Activated B cell treated with CpG ODN at 0.5 μM for 24 hours (primary cell): Measurements from ENCODE around the gene C2. TPM values are rescaled to one million over a fixed set of nuclear protein-coding genes. Genes with fewer than 3 reads are reported as not detected.
"Not testable (repeated sequence)": the region's sequence is repeated elsewhere in the genome, so short reads cannot be mapped to it uniquely, and the experiment has no call there.

Experiments
- ATAC-seq: fragments of 200-7000 bp; cut with Tn5 transposase; one replicate; pipeline ENCODE4 v1.10.0; 2021; ENCODE audit warnings: low read depth, mild to moderate bottlenecking, moderate library complexity
- CTCF ChIA-PET: fragments of 350-600 bp; sonication (Branson Sonifier 250); formaldehyde crosslinking; loops from one replicate; lab custom pipeline; 2021; ENCODE audit warnings: antibody characterized with exemption; lab: Charles Lee
- POLR2A ChIA-PET: fragments of 350-600 bp; sonication (Branson Sonifier 250); formaldehyde crosslinking; loops from one replicate; lab custom pipeline; 2021; ENCODE audit warnings: antibody characterized with exemption; lab: Charles Lee
- DNase-seq: peaks from one replicate; pipeline ENCODE4 v3.0.0; 2022
- H3K27ac Mint-ChIP-seq: one replicate; pipeline ENCODE4 v1.8.0; 2020; ENCODE audit warnings: mixed read lengths
- H3K27me3 Mint-ChIP-seq: one replicate; pipeline ENCODE4 v1.8.0; 2021; ENCODE audit warnings: mixed read lengths
- H3K36me3 Mint-ChIP-seq: one replicate; pipeline ENCODE4 v1.8.0; 2021; ENCODE audit warnings: low read depth, mixed read lengths
- H3K4me1 Mint-ChIP-seq: one replicate; pipeline ENCODE4 v1.8.0; 2021; ENCODE audit warnings: mixed read lengths
- H3K4me3 Mint-ChIP-seq: one replicate; pipeline ENCODE4 v1.8.0; 2020; ENCODE audit warnings: mild to moderate bottlenecking, mixed read lengths
- H3K9me3 Mint-ChIP-seq: one replicate; pipeline ENCODE4 v1.8.0; 2020; ENCODE audit warnings: mixed read lengths
- CTCF ChIP-seq: fragments of 200-600 bp; IDR thresholded peaks from one replicate; pipeline ENCODE4 v1.8.0; 2022; ENCODE audit warnings: antibody characterized with exemption, mild to moderate bottlenecking
- intact Hi-C: fragments of 100-400 bp; cut with micrococcal nuclease; formaldehyde crosslinking; loops from one replicate; pipeline ENCODE4 v1.15.1; 2024
- total RNA-seq: library from RNA; stranded (reverse); gene quantifications from 2 replicates; pipeline ENCODE4 v1.2.3, GENCODE V29; 2022

C2 gene
- total RNA-seq, 1 donor from 2014 or later: 0.95 TPM

- Mint-ChIP-seq H3K9me3 (no peaks in the 10 kb centered on the region), H3K4me1 (peaks cover 16% of the 10 kb centered on the region), H3K27me3 (peaks cover 3% of the 10 kb centered on the region), H3K27ac (no peak overlapping the region), H3K36me3 (no peaks in the 10 kb centered on the region), H3K4me3 (no peak overlapping the region)
- DNase-seq (no peak), ATAC-seq (no peak)
- TF ChIP-seq CTCF: no peak
- ChIA-PET POLR2A (interaction anchor here (0.5 to 0.9 kb wide), 6 partner anchors 11 to 1379 kb away, joined by 3 to 6 read pairs (median 4); partner anchors contain the start of gene ABHD16A), CTCF (no interaction called here)
- intact Hi-C loops: no loop called here
Observed at GRCh38 chr6:31907158-31907813, 20.2 kb upstream of the C2 start.

GRCh38 chr6:31908255-31908654, 19.3 kb upstream of the C2 start:
- DNase-seq, H3K27ac Mint-ChIP-seq, H3K4me1 Mint-ChIP-seq, H3K27me3 Mint-ChIP-seq, ATAC-seq, intact Hi-C loops, H3K9me3 Mint-ChIP-seq, H3K36me3 Mint-ChIP-seq, H3K4me3 Mint-ChIP-seq, CTCF ChIA-PET: not testable (repeated sequence)
- POLR2A ChIA-PET: interaction anchor here (0.6 to 1.5 kb wide), 4 partner anchors 10 to 576 kb away, joined by 3 to 8 read pairs (median 4); partner anchors contain the start of gene EHMT2

- no peaks in the 10 kb centered on the region for H3K36me3 Mint-ChIP-seq
- ChIA-PET POLR2A (interaction anchor here (1.5 kb wide), 1 partner anchor 11 kb away, joined by 8 read pairs; the partner anchor contains the start of gene EHMT2), CTCF (interaction anchor here (0.8 kb wide), 1 partner anchor 44 kb away, joined by 3 read pairs; no protein-coding TSS in a partner anchor)
- peaks cover 4% of the 10 kb centered on the region for H3K27me3 Mint-ChIP-seq
- intact Hi-C loops: no loop called here
- H3K27ac Mint-ChIP-seq: no peak overlapping the region
- no peaks in the 10 kb centered on the region for H3K9me3 Mint-ChIP-seq
- H3K4me3 Mint-ChIP-seq: no peak overlapping the region
- no peak for DNase-seq
- no peak for TF ChIP-seq CTCF
- peak; percentile 49 for ATAC-seq
- peaks cover 8% of the 10 kb centered on the region for H3K4me1 Mint-ChIP-seq
Observed at GRCh38 chr6:31908791-31909190, 18.7 kb upstream of the C2 start.

- ATAC-seq, DNase-seq, H3K27me3 Mint-ChIP-seq, H3K9me3 Mint-ChIP-seq, H3K4me1 Mint-ChIP-seq, H3K27ac Mint-ChIP-seq, H3K36me3 Mint-ChIP-seq, H3K4me3 Mint-ChIP-seq, intact Hi-C loops: not testable (repeated sequence)
- CTCF ChIA-PET: interaction anchor here (0.8 kb wide), 1 partner anchor 43 kb away, joined by 3 read pairs; no protein-coding TSS in a partner anchor
- POLR2A ChIA-PET: interaction anchor here (0.7 to 1.5 kb wide), 2 partner anchors 11 to 46 kb away, joined by 4 to 8 read pairs; partner anchors contain the start of gene EHMT2
Observed at GRCh38 chr6:31909298-31909697, 18.2 kb upstream of the C2 start.

GRCh38 chr6:31911826-31912585, 15.5 kb upstream of the C2 start:
- CTCF ChIA-PET: interaction anchor here (0.6 kb wide), 1 partner anchor 55 kb away, joined by 3 read pairs; no protein-coding TSS in a partner anchor
- ATAC-seq (no peak), DNase-seq (no peak)
- H3K4me3 Mint-ChIP-seq: no peak overlapping the region
- no peak overlapping the region for H3K27ac Mint-ChIP-seq
- TF ChIP-seq CTCF: no peak
- H3K36me3 Mint-ChIP-seq: no peaks in the 10 kb centered on the region
- peaks cover 4% of the 10 kb centered on the region for H3K27me3 Mint-ChIP-seq
- intact Hi-C loops: no loop called here
- POLR2A ChIA-PET: no interaction called here
- peaks cover 8% of the 10 kb centered on the region for H3K4me1 Mint-ChIP-seq
- no peaks in the 10 kb centered on the region for H3K9me3 Mint-ChIP-seq

- DNase-seq (no peak), ATAC-seq (no peak)
- no peak overlapping the region for H3K27ac Mint-ChIP-seq
- intact Hi-C loops: no loop called here
- H3K36me3 Mint-ChIP-seq: no peaks in the 10 kb centered on the region
- TF ChIP-seq CTCF: no peak
- H3K4me3 Mint-ChIP-seq: no peak overlapping the region
- peaks cover 2% of the 10 kb centered on the region for H3K4me1 Mint-ChIP-seq
- no peaks in the 10 kb centered on the region for H3K9me3 Mint-ChIP-seq
- H3K27me3 Mint-ChIP-seq: peaks cover 3% of the 10 kb centered on the region
- CTCF ChIA-PET: no interaction called here
- POLR2A ChIA-PET: interaction anchor here (1.2 kb wide), 1 partner anchor 19 kb away, joined by 3 read pairs; no protein-coding TSS in a partner anchor
Observed at GRCh38 chr6:31915351-31915750, 12.2 kb upstream of the C2 start.
